Astrocyte of the spinal cord (primary cell): ENCODE measurements around the gene KIF1C.
"Not testable (repeated sequence)": the region's sequence is repeated elsewhere in the genome, so short reads cannot be mapped to it uniquely, and the experiment has no call there.

ENCODE experiments used
- DNase-seq: peaks from one replicate; pipeline ENCODE4 v3.0.0; 2011; ENCODE audit warnings: low read depth, low spot score
- H3K4me3 ChIP-seq: 2 replicates; pipeline ENCODE4 v1.5.1; 2011; ENCODE audit warnings: low read depth, mild to moderate bottlenecking, low read length, moderate library complexity
- CTCF ChIP-seq: IDR thresholded peaks from 2 replicates; pipeline ENCODE4 v1.5.1; 2012; ENCODE audit warnings: low read depth, mild to moderate bottlenecking, low read length, inconsistent platforms
- in situ Hi-C: cut with HindIII; loops from 2 replicates; pipeline ENCODE4 v1.10.0; 2017; ENCODE audit warnings: low sequenced_read_pairs

The KIF1C gene

GRCh38 chr17:5027916-5028315, 30.2 kb downstream of the KIF1C start:
- in situ Hi-C loops = no loop called here
- H3K4me3 ChIP-seq = no peak overlapping the region
- no peak for DNase-seq
- no peak for TF ChIP-seq CTCF

- DNase-seq, H3K4me3 ChIP-seq, in situ Hi-C loops: not testable (repeated sequence)
Measured at GRCh38 chr17:5030168-5030567, 32.4 kb downstream of the KIF1C start.

- H3K4me3 ChIP-seq = peak overlapping the region; percentile 14
- peak; percentile 85 for TF ChIP-seq CTCF
- DNase-seq = peak; percentile 70
- in situ Hi-C loops = no loop called here
Measured at GRCh38 chr17:5031365-5032082, 33.8 kb downstream of the KIF1C start.

GRCh38 chr17:5032865-5033264, 35.1 kb downstream of the KIF1C start:
- no peak overlapping the region for H3K4me3 ChIP-seq
- no peak for DNase-seq
- in situ Hi-C loops = no loop called here
- TF ChIP-seq CTCF = no peak

GRCh38 chr17:5033352-5034015, 35.7 kb downstream of the KIF1C start:
- no peak for TF ChIP-seq CTCF
- DNase-seq = no peak
- H3K4me3 ChIP-seq = no peak overlapping the region
- in situ Hi-C loops = no loop called here

- DNase-seq = no peak
- no peak for TF ChIP-seq CTCF
- H3K4me3 ChIP-seq = no peak overlapping the region
- in situ Hi-C loops = no loop called here
Measured at GRCh38 chr17:5034063-5034462, 36.3 kb downstream of the KIF1C start.

GRCh38 chr17:5034651-5035050, 36.9 kb downstream of the KIF1C start:
- in situ Hi-C loops = no loop called here
- H3K4me3 ChIP-seq = no peak overlapping the region
- no peak for TF ChIP-seq CTCF
- DNase-seq = no peak
